Panc1 (cell line): Measurements from ENCODE around the gene MEGF6. TPM values are rescaled to one million over a fixed set of nuclear protein-coding genes. Genes with fewer than 3 reads are reported as not detected.

Experiments
- ATAC-seq: fragments of 200-7000 bp; cut with Tn5 transposase; 2 replicates; pipeline ENCODE4 v1.9.1; 2020; ENCODE audit warnings: mild to moderate bottlenecking, moderate library complexity
- BruUV-seq: library from RNA; stranded (reverse); fragments of 400-500 nt; replicated peaks from 2 replicates; lab custom pipeline; 2021; lab: Mats Ljungman, UMichigan
- CTCF ChIA-PET: fragments of 300-600 bp; sonication (Branson Sonifier 250); formaldehyde crosslinking; loops from one replicate; lab custom pipeline; 2022; ENCODE audit warnings: antibody characterized with exemption; lab: Charles Lee
- POLR2A ChIA-PET: fragments of 300-600 bp; sonication (Branson Sonifier 250); formaldehyde crosslinking; loops from one replicate; lab custom pipeline; 2022; ENCODE audit warnings: antibody characterized with exemption; lab: Charles Lee
- DNase-seq: peaks from one replicate; pipeline ENCODE4 v3.0.0-alpha.2; 2010; ENCODE audit warnings: low read depth, low spot score
- H3K27ac ChIP-seq: 2 replicates; pipeline ENCODE4 v1.5.1; 2011; ENCODE audit warnings: mild to moderate bottlenecking, low read length, inconsistent platforms
- H3K27me3 ChIP-seq: fragments of 200-500 bp; sonication (Bioruptor generic); 2 replicates; pipeline ENCODE4 v1.6.0; 2014; ENCODE audit warnings: low read length, inconsistent platforms; ENCODE audit not compliant: control insufficient read depth, insufficient read depth
- H3K36me3 ChIP-seq: fragments of 200-500 bp; sonication (Bioruptor generic); 2 replicates; pipeline ENCODE4 v1.5.1; 2014; ENCODE audit warnings: inconsistent platforms, mild to moderate bottlenecking, low read length, moderate library complexity; ENCODE audit not compliant: control insufficient read depth, insufficient read depth
- H3K4me1 ChIP-seq: 2 replicates; pipeline ENCODE4 v1.5.1; 2011; ENCODE audit warnings: inconsistent platforms, mild to moderate bottlenecking, low read length, moderate library complexity; ENCODE audit not compliant: control insufficient read depth, insufficient read depth
- H3K4me3 ChIP-seq, 2 experiments: 2 replicates each; pipeline ENCODE4 v1.5.1; 2011 to 2012; ENCODE audit warnings: low read depth in 2 of 2, low read length in 2 of 2, mild to moderate bottlenecking in 2 of 2, inconsistent platforms in 1 of 2, moderate library complexity in 1 of 2
- H3K9me3 ChIP-seq: fragments of 200-500 bp; sonication (Bioruptor generic); 2 replicates; pipeline ENCODE4 v1.5.1; 2014; ENCODE audit warnings: low read depth, mild to moderate bottlenecking, inconsistent platforms, low read length, moderate library complexity; ENCODE audit not compliant: control insufficient read depth, insufficient read depth
- CTCF ChIP-seq: fragments of 450-650 bp; IDR thresholded peaks from 2 replicates; pipeline ENCODE4 v1.5.1; 2017; ENCODE audit warnings: mild to moderate bottlenecking
- POLR2AphosphoS5 ChIP-seq: IDR thresholded peaks from 2 replicates; pipeline ENCODE4 v1.6.1; 2012; ENCODE audit warnings: mild to moderate bottlenecking, low read depth, low read length, moderate library complexity
- SIN3A ChIP-seq: IDR thresholded peaks from 2 replicates; pipeline ENCODE4 v1.6.1; 2012; ENCODE audit warnings: low read depth, mild to moderate bottlenecking, low read length, moderate library complexity, borderline replicate concordance; ENCODE audit not compliant: insufficient read depth
- TCF7L2 ChIP-seq: IDR thresholded peaks from 2 replicates; pipeline ENCODE4 v1.6.1; 2011; ENCODE audit warnings: mild to moderate bottlenecking, low read depth, low read length, inconsistent platforms
- in situ Hi-C: cut with HindIII; loops from 2 replicates; pipeline ENCODE4 v1.10.0; 2016; ENCODE audit warnings: low sequenced_read_pairs, low pct_unique_long_range_greater_than_20kb
- intact Hi-C: fragments of 100-400 bp; cut with micrococcal nuclease; formaldehyde crosslinking; loops from one replicate; pipeline ENCODE4 v1.10.0; 2022; ENCODE audit not compliant: unreplicated experiment
- total RNA-seq: library from RNA; stranded (reverse); gene quantifications from one replicate; pipeline ENCODE4 v1.2.1, GENCODE V29; 2021; ENCODE audit not compliant: unreplicated experiment
- TF ChIP-seq, protein P1 (sequence below), 2 experiments: IDR thresholded peaks; 2 replicates each; pipeline ENCODE4 v1.6.1; 2011 to 2012; ENCODE audit warnings: low read depth in 2 of 2, control low read depth in 1 of 2, low read length in 1 of 2, mild to moderate bottlenecking in 1 of 2, moderate library complexity in 1 of 2; ENCODE audit not compliant: insufficient read depth in 1 of 2

The MEGF6 gene
- total RNA-seq, 1 experiment from 2014 or later, result 32.6 TPM

- ATAC-seq (no peak), DNase-seq (no peak)
- intact Hi-C loops, result loop anchor here (10.0 kb wide), 1 partner anchor 69 kb away; no protein-coding TSS in a partner anchor
- Histone ChIP-seq H3K4me1 (peaks cover 5% of the 10 kb centered on the region; the same call in 1 of the 2 replicates), H3K27ac (no peak overlapping the region), H3K27me3 (no peaks in the 10 kb centered on the region), H3K9me3 (no peaks in the 10 kb centered on the region), H3K36me3 (no peaks in the 10 kb centered on the region), H3K4me3 (no peak overlapping the region)
- BruUV-seq, result no TSS peak
- in situ Hi-C loops, result no loop called here
- CTCF ChIA-PET, result interaction anchor here (0.6 kb wide), 1 partner anchor 17 kb away, joined by 3 read pairs; no protein-coding TSS in a partner anchor
- TF ChIP-seq TCF7L2 (no peak), SIN3A (no peak), CTCF (no peak)
- POLR2A ChIA-PET, result no interaction called here
Observed at GRCh38 chr1:3495776-3496745, 115.2 kb downstream of the MEGF6 start.

GRCh38 chr1:3494321-3495308 is 116.7 kb downstream of the MEGF6 start:
- no peaks in the 10 kb centered on the region for H3K36me3 ChIP-seq
- intact Hi-C loops, result loop anchor here (10.0 kb wide), 1 partner anchor 70 kb away; no protein-coding TSS in a partner anchor
- in situ Hi-C loops, result no loop called here
- H3K4me1 ChIP-seq, result peaks cover 5% of the 10 kb centered on the region; the same call in 1 of the 2 replicates
- no peak for ATAC-seq
- no peak for DNase-seq
- no TSS peak for BruUV-seq
- no peaks in the 10 kb centered on the region for H3K9me3 ChIP-seq
- H3K27ac ChIP-seq, result no peak overlapping the region
- no peaks in the 10 kb centered on the region for H3K27me3 ChIP-seq
- ChIA-PET POLR2A (no interaction called here), CTCF (no interaction called here)
- TF ChIP-seq CTCF (no peak), POLR2AphosphoS5 (no peak), TCF7L2 (no peak), SIN3A (no peak)
- TF ChIP-seq, protein P1, sequence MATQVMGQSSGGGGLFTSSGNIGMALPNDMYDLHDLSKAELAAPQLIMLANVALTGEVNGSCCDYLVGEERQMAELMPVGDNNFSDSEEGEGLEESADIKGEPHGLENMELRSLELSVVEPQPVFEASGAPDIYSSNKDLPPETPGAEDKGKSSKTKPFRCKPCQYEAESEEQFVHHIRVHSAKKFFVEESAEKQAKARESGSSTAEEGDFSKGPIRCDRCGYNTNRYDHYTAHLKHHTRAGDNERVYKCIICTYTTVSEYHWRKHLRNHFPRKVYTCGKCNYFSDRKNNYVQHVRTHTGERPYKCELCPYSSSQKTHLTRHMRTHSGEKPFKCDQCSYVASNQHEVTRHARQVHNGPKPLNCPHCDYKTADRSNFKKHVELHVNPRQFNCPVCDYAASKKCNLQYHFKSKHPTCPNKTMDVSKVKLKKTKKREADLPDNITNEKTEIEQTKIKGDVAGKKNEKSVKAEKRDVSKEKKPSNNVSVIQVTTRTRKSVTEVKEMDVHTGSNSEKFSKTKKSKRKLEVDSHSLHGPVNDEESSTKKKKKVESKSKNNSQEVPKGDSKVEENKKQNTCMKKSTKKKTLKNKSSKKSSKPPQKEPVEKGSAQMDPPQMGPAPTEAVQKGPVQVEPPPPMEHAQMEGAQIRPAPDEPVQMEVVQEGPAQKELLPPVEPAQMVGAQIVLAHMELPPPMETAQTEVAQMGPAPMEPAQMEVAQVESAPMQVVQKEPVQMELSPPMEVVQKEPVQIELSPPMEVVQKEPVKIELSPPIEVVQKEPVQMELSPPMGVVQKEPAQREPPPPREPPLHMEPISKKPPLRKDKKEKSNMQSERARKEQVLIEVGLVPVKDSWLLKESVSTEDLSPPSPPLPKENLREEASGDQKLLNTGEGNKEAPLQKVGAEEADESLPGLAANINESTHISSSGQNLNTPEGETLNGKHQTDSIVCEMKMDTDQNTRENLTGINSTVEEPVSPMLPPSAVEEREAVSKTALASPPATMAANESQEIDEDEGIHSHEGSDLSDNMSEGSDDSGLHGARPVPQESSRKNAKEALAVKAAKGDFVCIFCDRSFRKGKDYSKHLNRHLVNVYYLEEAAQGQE (IDR thresholded peaks at IDR 0.05; ENCODE audit: insufficient read depth in 1 of 2, low read depth in 2 of 2, low read length in 1 of 2), result no peak
- no peak overlapping the region for H3K4me3 ChIP-seq
